ENCODE data around the gene CEP89. TPM values are rescaled to one million over a fixed set of nuclear protein-coding genes. Genes with fewer than 3 reads are reported as not detected.
"Not testable (repeated sequence)": the region's sequence is repeated elsewhere in the genome, so short reads cannot be mapped to it uniquely, and the experiment has no call there.

CEP89 gene
- total RNA-seq, 1 experiment from 2014 or later, result 27.6 TPM

DNA sequence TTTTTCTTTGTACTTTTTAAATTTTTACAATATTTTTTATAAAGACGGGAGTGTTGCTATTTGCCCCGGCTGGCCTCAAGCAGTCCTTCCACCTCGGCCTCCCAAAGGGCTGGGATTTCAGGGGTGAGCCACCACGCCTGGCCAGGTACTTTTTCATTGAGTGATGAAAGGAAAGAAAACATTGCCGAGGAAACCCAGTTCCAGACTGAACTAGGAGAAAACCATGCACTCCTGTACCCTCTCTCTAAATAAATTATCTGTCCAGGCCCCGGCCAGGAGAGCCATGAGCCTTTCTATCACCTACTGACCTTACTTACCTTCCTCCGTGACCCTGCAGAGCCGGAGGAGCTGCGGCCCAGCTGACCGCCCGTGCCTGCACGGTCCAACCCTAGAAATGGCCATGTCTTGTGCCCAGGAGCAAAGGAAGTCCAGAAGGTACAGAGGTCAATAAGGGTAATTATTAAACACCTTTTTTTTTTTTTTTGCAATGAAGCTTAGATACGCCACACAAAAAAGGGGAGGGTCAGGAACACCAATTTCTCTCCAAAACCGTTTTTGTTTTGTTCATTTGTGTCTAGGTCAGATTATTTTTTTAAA is 102.3 kb downstream of the CEP89 start, which contains the start of gene SLC7A9:
TSS of gene SLC7A9 (minus strand) at position 399 of the 597 bp plus-strand sequence. CDS start 1,233 bp downstream, outside the sequence.
- POLR2A ChIA-PET, result no interaction called here
- Histone ChIP-seq H3K4me3 (replicated peaks in 1 of 2; ENCODE audit: low read depth in 1 of 2, low read length in 2 of 2) (no peak within 1 kb of the TSS), H3K36me3 (ENCODE audit: control insufficient read depth in 1 of 2, insufficient read depth in 2 of 2, low read length in 2 of 2) (no peaks in the 10 kb centered on the region), H3K79me2 (ENCODE audit: insufficient read depth, low read length) (no peaks in the 10 kb centered on the region), H3K9ac (ENCODE audit: low read length) (no peak within 1 kb of the TSS), H3K9me2 (ENCODE audit: insufficient read depth) (no peaks in the 10 kb centered on the region), H3K27me3 (ENCODE audit: insufficient read depth, low read length) (no peaks in the 10 kb centered on the region), H3K9me3 (ENCODE audit: control insufficient read depth in 1 of 2, insufficient read depth in 1 of 2, low read depth in 1 of 2, low read length in 2 of 2) (no peaks in the 10 kb centered on the region), H3K4me1 (ENCODE audit: control insufficient read depth in 1 of 2, insufficient read depth in 2 of 2, low read length in 2 of 2) (no peaks in the 10 kb centered on the region), H3K4me2 (ENCODE audit: low read length) (no peak within 1 kb of the TSS), H4K20me1 (ENCODE audit: insufficient read depth) (no peaks in the 10 kb centered on the region), H2AFZ (ENCODE audit: low read depth, low read length, poor library complexity, severe bottlenecking) (no peak within 1 kb of the TSS), H3K27ac (ENCODE audit: low read depth, low read length) (no peak within 1 kb of the TSS)
- CTCF ChIA-PET, result no interaction called here
- DNase-seq (ENCODE audit: low read depth, low spot score) (no peak), ATAC-seq (no peak)
- TF ChIP-seq POLR2A (IDR thresholded peaks at IDR 0.05; ENCODE audit: borderline replicate concordance, extremely low read depth, insufficient read depth, insufficient read length) (no peak), ZNF274 (IDR thresholded peaks at IDR 0.05; ENCODE audit: low read depth, low read length) (no peak)
- no TSS peak for BruUV-seq (replicated peaks)
- RAD21 ChIA-PET (ENCODE audit: low non-redundant PET in 1 of 2, low total read pairs in 2 of 2, uncharacterized antibody in 2 of 2, unreplicated experiment in 2 of 2), result no interaction called here
- intact Hi-C loops (cut with micrococcal nuclease), result no loop called here

GRCh38 chr19:32868206-32868950 is 103.4 kb downstream of the CEP89 start:
- TF ChIP-seq FOSL1 (IDR thresholded peaks at IDR 0.05; ENCODE audit: low read depth) (no peak), JUND (IDR thresholded peaks at IDR 0.05) (no peak)
- TF ChIP-seq, protein P1, sequence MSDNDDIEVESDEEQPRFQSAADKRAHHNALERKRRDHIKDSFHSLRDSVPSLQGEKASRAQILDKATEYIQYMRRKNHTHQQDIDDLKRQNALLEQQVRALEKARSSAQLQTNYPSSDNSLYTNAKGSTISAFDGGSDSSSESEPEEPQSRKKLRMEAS (IDR thresholded peaks at IDR 0.05), result no peak
- CTCF ChIA-PET, result no interaction called here
- H4K20me1 ChIP-seq (ENCODE audit: insufficient read depth), result no peaks in the 10 kb centered on the region
- no peaks in the 10 kb centered on the region for H3K79me2 ChIP-seq (ENCODE audit: insufficient read depth, low read length)
- no peak overlapping the region for H3K4me3 ChIP-seq (replicated peaks in 1 of 2; ENCODE audit: low read depth in 1 of 2, low read length in 2 of 2)
- DNase-seq (ENCODE audit: low read depth, low spot score) (no peak), ATAC-seq (no peak)
- intact Hi-C loops (cut with micrococcal nuclease), result no loop called here
- no TSS peak for BruUV-seq (replicated peaks)
- RAD21 ChIA-PET (ENCODE audit: low non-redundant PET in 1 of 2, low total read pairs in 2 of 2, uncharacterized antibody in 2 of 2, unreplicated experiment in 2 of 2), result no interaction called here
- H3K9me2 ChIP-seq (ENCODE audit: insufficient read depth), result no peaks in the 10 kb centered on the region
- no peak overlapping the region for H2AFZ ChIP-seq (ENCODE audit: low read depth, low read length, poor library complexity, severe bottlenecking)
- POLR2A ChIA-PET, result no interaction called here
- H3K9ac ChIP-seq (ENCODE audit: low read length), result no peak overlapping the region
- no peak overlapping the region for H3K27ac ChIP-seq (ENCODE audit: low read depth, low read length)
- H3K4me2 ChIP-seq (ENCODE audit: low read length), result no peak overlapping the region
- H3K36me3 ChIP-seq (ENCODE audit: control insufficient read depth in 1 of 2, insufficient read depth in 2 of 2, low read length in 2 of 2), result no peaks in the 10 kb centered on the region
- H3K4me1 ChIP-seq (ENCODE audit: control insufficient read depth in 1 of 2, insufficient read depth in 2 of 2, low read length in 2 of 2), result no peaks in the 10 kb centered on the region
- H3K9me3 ChIP-seq (ENCODE audit: control insufficient read depth in 1 of 2, insufficient read depth in 1 of 2, low read depth in 1 of 2, low read length in 2 of 2), result no peaks in the 10 kb centered on the region
- H3K27me3 ChIP-seq (ENCODE audit: insufficient read depth, low read length), result no peaks in the 10 kb centered on the region

DNA sequence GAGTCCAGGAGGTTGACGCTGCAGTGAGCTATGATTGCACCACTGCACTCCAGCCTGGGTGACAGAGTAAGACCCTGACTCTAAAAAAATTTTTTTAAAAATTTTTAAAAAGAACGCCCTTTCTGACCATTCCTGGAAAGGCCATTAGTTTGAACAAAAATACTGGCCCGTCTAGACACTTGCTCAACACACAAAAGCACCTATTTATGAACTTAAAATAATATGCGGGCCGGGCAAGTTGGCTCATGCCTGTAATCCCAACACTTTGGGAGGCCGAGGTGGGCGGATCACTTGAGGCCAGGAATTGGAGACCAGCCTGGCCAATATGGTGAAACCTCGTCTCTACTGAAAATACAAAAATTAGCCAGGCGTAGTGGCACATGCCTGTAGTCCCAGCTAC is 104.3 kb downstream of the CEP89 start:
- CTCF ChIA-PET; H3K4me1 ChIP-seq (ENCODE audit: control insufficient read depth in 1 of 2, insufficient read depth in 2 of 2, low read length in 2 of 2); H3K9me3 ChIP-seq (ENCODE audit: control insufficient read depth in 1 of 2, insufficient read depth in 1 of 2, low read depth in 1 of 2, low read length in 2 of 2); H3K27me3 ChIP-seq (ENCODE audit: insufficient read depth, low read length); H3K27ac ChIP-seq (ENCODE audit: low read depth, low read length); BruUV-seq (replicated peaks); RAD21 ChIA-PET (ENCODE audit: low non-redundant PET in 1 of 2, low total read pairs in 2 of 2, uncharacterized antibody in 2 of 2, unreplicated experiment in 2 of 2); H3K36me3 ChIP-seq (ENCODE audit: control insufficient read depth in 1 of 2, insufficient read depth in 2 of 2, low read length in 2 of 2); POLR2A ChIA-PET; intact Hi-C loops (cut with micrococcal nuclease); H3K79me2 ChIP-seq (ENCODE audit: insufficient read depth, low read length); H4K20me1 ChIP-seq (ENCODE audit: insufficient read depth); ATAC-seq; H2AFZ ChIP-seq (ENCODE audit: low read depth, low read length, poor library complexity, severe bottlenecking); DNase-seq (ENCODE audit: low read depth, low spot score); H3K4me2 ChIP-seq (ENCODE audit: low read length); H3K4me3 ChIP-seq (replicated peaks in 1 of 2; ENCODE audit: low read depth in 1 of 2, low read length in 2 of 2); H3K9ac ChIP-seq (ENCODE audit: low read length); H3K9me2 ChIP-seq (ENCODE audit: insufficient read depth): not testable (repeated sequence)

Measured in HCT116 (cell line).